GM18498 (cell line): ENCODE results near the gene AGPAT2.

ENCODE experiments used
- ATAC-seq: cut with Tn5 transposase; IDR thresholded peaks from one replicate; pipeline ENCODE4 v1.9.1; 2021; ENCODE audit warnings: mild to moderate bottlenecking, moderate library complexity; ENCODE audit not compliant: unreplicated experiment

AGPAT2 gene

DNA sequence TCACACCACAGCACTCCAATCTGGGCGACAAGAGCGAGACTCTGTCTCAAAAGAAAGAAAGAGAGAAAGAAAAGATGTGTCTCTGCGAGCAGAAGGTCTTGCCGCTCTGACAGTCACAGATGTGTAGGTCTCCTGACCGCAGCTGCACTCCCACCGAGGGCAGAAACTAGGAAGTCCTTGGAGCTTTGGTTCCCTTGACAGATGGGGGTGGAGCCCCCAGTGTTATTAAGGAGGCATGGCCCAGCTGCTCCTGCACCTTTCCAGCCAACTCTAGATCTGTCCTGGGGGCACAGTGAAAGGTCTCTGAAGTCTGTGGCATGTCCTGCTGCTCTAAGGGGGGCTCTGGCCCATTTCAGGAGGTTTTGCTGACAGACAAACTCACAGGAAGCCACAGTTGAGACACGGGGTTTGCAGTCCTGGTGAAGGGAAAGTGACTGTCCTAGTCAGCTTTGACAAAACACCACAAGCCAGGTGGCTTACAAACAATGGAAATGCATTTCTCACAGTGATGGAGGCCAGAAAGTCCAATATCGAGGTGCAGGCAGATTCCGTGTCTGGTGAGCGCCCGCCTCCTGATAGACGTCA, 16.1 kb upstream of the AGPAT2 start:
- no peak for ATAC-seq

DNA sequence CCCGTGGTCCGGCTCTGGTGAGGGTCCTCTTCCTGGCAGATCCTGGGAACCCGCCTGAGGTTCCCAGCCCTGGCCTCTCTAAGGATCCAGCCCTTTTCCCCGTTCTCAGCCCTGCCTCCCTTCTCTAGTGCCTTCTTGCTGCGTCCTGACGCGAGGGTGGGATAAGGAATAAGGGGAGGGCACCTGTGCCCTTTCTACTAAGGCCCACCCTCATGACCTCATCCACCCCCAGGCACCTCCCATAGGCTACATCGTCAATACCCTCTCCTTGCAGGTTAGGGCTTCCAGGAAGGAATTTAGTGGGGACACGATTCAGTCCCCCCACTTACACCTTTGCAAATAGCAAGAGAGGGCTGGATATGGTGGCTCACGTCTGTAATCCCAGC, 14.4 kb upstream of the AGPAT2 start:
- no peak for ATAC-seq

DNA sequence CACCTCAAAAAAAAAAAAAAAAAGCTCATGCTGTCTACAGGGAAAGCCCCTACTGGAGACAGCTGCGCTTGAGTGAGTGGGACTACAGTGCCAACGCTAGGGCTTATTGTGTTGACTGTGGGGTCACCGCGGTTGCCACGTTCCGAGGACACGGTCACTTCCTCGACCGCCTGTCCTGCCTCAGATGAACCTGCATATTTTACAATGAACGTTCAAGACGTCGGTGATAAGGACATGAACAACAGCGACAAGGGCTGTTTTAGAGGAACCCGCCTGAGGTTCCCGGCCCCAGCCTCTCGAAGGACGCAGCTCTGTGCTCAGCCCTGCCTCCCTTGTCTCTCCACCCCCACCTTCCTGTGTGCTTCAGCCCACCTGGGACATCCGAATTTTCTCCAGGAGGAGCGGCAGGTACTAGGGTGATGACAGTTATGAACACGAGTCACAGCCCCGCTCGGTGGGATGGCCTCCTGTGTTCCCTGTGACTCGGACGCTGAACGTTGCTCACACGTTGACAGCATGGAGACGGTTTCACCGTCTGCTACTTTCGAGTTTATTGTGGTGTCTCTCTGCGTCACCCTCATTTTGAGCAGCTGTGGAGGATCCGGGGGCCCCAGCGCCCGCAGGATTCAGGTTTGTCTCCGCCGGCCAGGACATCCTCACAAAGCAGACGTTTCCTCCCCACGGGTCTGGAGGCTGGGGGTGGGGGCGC, 13.9 kb upstream of the AGPAT2 start:
- peak; percentile 80 for ATAC-seq

DNA sequence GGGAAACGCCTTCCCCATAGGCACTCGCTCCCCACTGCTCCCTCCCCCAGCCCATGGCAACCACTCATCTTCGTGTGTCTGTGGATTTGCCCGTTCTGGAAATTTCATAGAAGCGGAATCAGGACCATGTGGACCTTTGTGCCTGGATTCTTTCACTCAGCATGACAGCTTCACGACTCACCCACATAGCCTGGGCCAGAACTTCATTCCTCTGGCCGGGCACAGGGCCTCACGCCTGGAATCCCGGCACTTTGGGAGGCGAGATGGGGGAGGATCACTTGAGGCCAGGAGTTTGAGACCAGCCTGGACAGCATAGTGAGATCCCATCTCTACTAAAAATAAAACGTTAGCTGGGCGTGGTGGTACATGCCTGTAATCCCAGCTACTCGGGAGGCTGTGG, 13.0 kb upstream of the AGPAT2 start:
- no peak for ATAC-seq

DNA sequence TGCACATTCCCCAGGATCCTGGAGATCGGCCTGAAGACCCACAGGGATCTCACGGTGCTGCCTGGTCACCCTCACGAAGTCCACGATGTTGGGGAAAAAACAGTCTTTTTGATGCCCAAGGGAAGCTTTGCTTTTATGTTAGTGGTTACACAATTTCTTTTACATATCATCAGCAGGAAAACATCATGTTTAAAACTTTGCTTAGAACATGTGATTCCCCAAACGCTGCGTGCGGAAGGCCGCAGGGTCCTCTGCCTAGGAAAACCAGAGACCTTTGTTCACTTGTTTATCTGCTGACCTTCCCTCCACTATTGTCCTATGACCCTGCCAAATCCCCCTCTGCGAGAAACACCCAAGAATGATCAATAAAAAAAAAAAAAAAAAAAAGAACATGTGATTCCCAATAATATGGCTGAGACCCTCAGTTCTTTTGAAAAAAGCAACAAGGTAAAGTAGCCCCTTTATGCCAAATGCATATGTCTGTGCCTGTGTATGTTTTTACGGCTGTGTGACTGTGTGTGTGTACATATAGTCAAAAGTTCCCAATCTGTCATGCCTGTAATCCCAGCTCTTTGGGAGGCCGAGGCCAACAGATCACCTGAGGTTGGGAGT, 11.5 kb upstream of the AGPAT2 start:
- no peak for ATAC-seq

DNA sequence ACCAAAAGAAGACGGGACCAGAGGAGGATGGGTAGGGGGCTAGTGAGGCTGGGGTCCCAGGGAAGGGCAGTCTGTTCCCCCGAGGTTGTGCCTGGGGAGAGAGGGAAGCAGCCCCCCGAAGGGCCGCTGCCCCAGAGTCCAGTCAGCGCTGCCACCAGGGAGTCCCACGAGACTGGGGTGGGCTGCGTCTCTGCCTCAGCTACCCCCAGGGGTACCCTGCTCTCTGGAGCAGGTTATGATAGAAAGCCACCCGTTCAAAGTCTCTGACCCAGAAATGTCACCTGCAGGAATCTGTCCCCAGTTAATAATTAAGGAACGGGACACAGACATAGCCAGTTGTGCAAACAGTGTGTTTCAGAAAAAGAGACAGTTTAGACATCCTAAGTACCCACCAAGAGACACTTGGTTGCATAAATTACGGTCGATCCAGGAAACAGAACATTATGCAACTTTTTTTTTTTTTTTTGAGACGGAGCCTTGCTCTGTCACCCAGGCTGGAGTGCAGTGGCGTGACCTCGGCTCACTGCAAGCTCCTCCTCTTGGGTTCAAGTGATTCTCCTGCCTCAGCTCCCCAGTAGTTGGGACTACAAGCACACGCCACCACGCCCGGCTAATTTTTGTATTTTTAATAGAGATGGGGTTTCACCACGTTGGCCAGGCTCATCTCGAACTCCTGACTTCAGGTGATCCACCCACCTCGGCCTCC, 10.7 kb upstream of the AGPAT2 start:
- no peak for ATAC-seq

DNA sequence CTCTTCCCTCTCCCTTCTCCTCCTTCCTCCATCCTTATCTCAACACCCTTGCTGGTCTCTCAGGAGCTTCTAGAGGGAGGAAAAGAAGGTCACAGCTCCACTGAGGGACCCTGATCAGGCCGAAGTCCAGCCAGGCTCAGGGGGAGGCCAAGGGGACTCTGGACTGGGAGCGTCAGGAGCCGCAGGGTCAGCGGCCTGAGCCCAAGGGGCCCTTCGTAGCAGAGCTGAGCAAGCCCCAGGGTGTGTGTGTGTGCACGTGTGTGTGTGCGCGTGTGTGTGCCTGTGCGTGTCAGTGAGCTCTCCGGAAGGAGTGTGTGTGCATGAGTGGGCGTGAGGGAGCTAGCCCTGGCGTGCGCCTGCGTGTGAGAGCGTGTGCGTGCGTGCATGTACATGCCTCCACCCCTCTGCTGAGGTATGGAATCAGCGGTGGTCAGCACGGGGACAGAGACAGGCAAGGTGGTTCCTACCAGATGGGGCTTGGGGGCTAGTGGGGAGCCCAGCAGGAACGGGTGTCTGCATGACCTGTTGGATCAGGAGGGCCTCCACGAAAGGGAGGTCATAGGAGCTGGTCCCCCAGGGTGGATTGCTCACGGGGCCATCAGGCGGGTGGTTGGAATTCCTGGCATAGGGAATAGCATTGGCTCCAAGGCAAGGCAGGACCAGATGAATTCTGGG, 10.0 kb upstream of the AGPAT2 start:
- ATAC-seq, result no peak

DNA sequence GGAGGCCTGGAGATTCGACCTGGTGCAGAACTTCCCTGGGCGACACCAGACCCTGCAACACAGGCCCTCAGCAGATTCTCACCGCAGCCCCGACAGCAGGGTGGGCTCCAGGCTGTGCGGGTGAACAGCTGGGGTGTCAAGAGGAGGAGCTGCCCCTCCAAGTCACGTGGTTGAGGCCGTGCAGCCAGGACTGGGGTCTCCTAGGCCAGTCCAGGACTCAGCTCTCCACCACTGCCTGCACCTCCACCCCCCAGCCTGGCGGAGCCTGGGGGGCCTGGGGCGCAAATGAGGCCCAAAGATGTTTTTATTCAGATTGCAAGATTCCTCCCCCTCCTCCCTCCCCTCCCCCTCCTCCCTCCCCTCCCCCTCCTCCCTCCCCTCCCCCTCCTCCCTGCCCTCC, 9.2 kb upstream of the AGPAT2 start:
- no peak for ATAC-seq

DNA sequence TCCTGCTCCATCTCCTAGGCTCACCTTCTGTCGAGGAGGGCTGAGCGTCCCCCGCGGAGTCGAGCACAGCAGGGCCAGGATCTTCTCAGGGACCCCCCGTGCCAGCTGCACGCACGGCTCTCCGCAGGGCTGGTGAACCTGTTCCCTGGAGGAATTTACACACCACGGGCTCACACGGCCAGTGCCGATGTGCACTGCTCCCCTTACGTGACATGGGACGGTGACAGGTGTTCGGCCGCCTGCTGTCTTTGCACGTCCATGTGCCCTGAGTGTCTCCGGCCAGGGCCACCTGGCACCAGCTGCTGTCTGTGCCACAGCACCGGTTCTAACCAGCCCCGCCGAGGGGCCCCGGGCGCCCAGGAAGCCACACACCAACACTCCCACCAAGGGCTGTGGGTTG, 8.7 kb upstream of the AGPAT2 start:
- ATAC-seq, result no peak

DNA sequence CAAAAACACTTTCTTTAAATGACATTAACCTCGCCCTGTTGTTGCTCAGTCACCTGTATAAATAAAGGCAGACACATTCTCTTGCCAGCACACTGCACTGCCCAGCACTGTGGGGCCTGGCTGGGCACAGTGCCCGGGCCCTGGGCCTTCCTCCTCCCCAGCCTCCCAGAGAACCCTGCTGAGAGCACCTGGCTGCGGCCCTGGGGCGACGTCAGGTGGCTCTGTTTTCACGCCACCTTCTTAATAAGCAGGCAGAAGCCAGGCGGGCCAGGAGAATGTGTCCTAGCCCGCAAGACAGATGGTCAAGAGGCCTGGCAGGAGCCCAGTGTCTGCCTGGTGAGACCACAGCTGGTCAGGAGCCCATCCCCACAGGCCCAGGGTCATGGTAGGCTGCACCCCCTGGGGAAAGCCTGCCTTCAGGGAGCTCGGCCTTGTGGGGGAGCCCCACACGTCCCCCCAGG, 8.2 kb upstream of the AGPAT2 start:
- no peak for ATAC-seq

DNA sequence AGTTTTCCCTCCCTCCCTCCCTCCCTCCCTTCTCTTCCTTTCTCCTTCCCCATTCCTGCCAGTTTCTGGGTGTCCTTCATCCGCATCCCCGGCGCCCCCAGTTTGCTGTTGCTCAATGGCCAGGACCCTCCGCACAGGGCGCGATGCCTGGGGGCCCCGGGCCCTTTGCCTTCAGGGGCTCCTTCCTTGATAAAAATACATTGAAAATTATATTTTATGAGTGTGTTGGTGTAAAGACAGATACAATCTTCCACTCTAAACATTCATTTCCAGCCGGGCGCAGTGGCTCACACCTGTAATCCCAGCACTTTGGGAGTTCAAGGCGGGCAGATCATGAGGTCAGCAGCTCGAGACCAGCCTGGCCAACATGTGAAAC, 7.6 kb upstream of the AGPAT2 start:
- no peak for ATAC-seq

DNA sequence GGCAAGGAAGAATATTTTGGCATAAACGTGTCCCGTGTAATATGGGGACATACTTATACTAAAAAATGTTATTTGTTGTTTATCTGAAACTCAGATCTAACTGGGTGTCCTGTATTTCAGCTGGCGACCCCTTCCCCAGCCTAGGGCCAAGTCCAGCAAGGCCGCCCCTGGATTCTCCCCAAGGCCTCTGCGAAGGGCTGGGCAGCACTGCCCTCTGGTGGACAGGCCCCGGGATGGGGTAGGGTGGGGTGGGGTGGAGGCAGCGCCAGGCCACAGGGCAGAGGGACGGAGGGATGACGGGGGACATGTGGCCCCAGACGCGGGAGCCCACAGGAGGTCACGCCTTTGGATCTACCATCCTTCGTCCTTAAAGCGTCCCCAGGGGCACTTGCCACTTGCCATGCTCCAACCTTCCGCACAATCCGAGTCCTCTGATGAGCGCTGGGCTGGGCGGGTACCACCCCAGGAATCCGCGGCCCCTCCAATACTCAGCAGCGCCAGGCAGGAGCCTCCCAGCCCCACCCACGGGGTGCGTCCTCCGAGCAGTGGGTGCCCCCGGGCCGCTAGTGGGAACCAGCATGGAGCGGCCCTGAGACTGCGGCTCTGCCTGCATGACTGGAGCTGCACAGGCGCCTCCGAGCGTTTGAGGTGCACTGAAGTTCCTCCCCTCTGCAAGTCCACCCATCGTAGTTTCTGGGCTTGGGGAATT, 7.1 kb upstream of the AGPAT2 start:
- no peak for ATAC-seq

DNA sequence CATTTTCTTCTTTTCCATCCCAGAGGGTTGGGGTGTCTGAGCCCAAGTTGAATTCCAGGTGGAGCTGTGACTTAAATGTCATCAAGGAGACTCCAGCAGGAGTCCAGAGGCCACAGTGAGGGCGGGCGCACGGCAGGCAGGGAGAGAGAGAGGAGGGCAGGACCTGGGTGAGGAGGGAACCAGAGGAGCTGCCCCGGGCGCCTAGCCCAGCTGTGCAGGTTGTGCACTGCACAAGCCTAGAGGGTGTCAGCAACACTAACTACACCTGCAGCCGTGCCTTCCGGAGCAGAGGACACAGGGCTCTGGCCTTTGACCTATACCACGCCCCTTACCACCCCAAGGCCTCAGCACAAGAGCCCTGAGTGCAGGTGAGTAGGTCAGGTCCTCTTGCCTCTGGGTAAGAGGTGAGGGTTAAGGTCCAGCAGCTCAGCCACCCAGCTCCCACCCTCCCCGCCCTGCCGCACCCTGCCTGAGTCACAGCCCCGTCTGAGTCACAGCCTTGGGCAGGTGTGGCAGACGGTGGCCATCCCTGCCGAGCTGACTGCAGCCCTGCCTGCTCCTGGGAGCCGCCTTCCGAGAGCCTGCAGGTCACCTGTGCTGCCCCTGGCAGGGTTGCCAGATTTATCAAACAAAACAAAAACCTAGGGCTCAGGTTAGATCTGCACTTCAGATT, 6.4 kb upstream of the AGPAT2 start:
- no peak for ATAC-seq

DNA sequence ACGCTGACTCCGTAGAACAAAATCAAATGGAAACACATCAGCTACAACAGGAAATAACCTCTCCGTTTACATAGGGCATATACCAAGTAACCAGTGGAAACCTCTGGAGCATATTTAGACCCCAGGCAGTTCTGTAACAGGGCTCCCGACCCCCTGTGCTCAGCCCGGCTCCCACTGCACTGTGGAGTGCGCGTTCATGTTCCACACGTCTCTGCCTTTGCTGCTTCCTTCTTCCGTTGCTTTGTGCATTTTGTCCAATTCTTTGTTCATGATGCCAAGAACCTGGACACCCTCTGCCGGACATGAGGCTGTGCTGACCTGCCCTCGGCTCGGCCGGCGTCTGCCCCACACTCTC, 5.9 kb upstream of the AGPAT2 start:
- no peak for ATAC-seq

DNA sequence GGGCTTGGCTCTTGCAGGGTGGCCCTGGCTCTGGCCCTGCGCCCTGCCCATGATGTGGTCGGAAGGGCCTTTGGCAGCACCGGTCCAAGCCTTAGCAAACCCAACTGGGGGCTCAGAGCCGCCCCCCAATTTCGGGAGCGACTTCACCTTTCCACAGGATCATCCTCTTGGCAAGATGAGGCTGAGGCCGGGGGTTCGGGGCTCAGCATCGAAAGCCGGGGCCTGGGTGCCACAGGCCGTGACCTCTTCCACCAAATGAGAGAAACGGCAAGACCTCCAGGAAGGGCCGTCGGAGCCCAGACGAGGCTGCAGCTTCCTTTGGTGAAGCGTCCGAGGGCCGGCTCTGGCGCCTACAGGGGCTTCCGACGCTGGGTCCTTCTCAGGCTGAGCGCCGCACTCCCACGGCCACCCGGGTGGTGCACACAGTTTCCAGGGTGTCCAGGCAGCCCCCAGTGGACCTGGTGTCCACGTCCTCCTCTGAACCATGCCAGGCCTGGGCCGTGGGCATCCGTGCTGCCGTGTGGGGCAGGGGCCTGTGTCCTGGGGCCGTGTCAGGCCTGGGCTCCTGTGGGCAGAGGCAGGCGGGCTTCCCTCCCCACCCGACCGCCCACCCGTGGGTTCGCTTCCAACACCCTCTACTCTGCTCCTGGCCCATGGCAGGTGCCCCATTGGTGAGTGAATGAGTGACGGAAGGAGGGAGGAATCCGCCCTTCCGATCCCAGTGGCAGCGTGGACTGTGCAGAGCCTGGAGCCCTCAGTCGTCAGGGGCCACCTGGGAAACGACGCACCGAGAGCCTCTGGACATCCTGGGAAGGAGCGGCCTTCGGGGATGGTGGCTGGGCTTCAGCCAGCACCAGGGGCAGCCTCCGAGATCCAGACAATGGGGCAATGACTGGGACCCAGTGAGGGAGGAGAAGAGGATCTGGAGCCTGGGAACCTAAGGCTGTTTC, 5.2 kb upstream of the AGPAT2 start:
- ATAC-seq, result no peak

DNA sequence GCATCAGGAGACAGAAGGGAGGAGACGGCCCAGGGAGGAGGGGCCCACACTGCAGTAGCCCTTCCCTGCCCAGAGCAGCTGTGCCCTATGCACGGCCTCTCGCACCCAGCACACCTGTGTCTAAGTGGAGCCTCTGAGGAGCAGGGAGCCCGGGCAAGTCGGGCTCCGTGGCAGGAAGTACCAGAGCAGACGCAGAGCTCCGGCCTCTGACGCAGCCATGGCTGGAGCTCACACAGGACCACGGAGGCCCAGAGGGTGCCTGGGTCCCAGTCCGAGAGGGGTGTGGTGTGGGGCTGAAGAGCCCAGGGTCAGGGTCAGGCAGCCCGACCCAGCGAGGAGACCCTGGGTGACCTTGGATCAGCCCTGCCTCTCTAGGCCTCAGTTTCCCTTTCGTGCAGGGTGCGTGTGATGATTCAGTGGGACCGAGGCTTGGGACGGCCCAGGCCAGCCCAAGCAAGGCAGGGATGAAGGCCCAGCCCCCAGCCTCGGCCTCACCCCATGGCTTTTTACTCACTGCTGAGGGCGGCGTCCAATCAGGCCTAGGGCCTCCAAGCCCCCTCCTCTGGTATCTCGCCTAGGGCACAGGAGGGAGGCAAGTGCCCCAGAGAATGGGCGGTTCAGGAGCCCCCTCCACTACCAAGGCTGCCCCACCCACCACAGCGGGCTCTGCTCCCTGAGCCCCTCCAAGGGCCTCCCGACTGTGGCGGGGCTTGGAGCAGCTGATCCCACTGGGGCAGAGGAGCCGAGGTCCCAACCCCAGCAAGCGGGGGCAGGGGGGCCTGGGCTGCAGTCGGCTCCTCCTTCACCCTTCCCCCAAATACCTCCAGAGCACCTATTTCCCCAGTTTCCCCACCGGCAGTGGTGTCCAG, 4.3 kb upstream of the AGPAT2 start:
- no peak for ATAC-seq

DNA sequence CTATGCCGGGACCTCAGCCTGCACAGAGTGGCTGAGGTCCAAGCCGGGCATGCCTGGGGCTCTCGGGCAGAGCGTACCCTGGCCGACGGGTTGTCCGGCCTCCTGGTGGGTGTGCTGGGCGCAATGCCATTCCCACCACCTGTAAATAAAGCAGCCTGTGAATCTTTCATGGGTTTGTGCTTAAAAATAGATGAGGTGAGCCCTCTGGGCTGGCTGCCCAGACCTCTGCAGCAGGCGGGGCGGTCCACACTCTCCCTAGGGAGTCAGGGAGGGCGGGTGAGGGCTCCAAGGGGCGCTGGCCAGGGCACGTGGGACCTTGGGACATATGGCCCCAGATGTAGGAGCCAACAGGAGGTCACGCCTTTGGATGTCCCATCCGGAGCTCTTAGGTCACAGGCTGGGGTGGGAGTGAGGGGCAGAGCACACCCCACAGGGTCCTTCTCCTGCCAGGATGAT, 3.6 kb upstream of the AGPAT2 start:
- no peak for ATAC-seq
